GM13977 (cell line): ENCODE data around the gene GPER1.

Experiments
- DNase-seq: peaks from one replicate; pipeline ENCODE4 v3.0.0; 2012; ENCODE audit warnings: low spot score
- CTCF ChIP-seq: IDR thresholded peaks from 2 replicates; pipeline ENCODE4 v1.5.1; 2012; ENCODE audit warnings: mild to moderate bottlenecking, control low read depth; ENCODE audit not compliant: insufficient read depth; ENCODE audit errors: extremely low read depth, missing control alignments
- in situ Hi-C: fragments of 300-500 bp; cut with MboI; formaldehyde crosslinking; loops from one replicate; pipeline ENCODE4 v1.12.0; 2022; ENCODE audit warnings: low sequenced_read_pairs, low pct_unique_long_range_greater_than_20kb, mixed read lengths, inconsistent platforms; ENCODE audit not compliant: unreplicated experiment

The GPER1 gene

GRCh38 chr7:1054861-1055450, 33.0 kb upstream of the GPER1 start:
- no peak for TF ChIP-seq CTCF
- in situ Hi-C loops, result no loop called here
- DNase-seq, result no peak

GRCh38 chr7:1055491-1055955, 32.4 kb upstream of the GPER1 start:
- in situ Hi-C loops, result no loop called here
- DNase-seq, result no peak
- TF ChIP-seq CTCF, result no peak

GRCh38 chr7:1055956-1056784, 31.7 kb upstream of the GPER1 start:
- in situ Hi-C loops, result no loop called here
- DNase-seq, result no peak
- TF ChIP-seq CTCF, result no peak

- no peak for TF ChIP-seq CTCF
- no peak for DNase-seq
- in situ Hi-C loops, result no loop called here
Observed at GRCh38 chr7:1056785-1057410, 31.0 kb upstream of the GPER1 start.

- in situ Hi-C loops, result no loop called here
- no peak for TF ChIP-seq CTCF
- no peak for DNase-seq
Observed at GRCh38 chr7:1057416-1058291, 30.3 kb upstream of the GPER1 start.

- TF ChIP-seq CTCF, result no peak
- in situ Hi-C loops, result no loop called here
- DNase-seq, result no peak
Observed at GRCh38 chr7:1058311-1058710, 29.6 kb upstream of the GPER1 start.
